ENCODE measurements around the gene OR7G3.

OR7G3 gene

GRCh38 chr19:9109959-9110358 lies 16.8 kb downstream of the OR7G3 start:
- no peak for DNase-seq (ENCODE audit: low read depth in 2 of 2, low spot score in 1 of 2)

- DNase-seq (ENCODE audit: low read depth in 2 of 2, low spot score in 1 of 2), result no peak
Observed at GRCh38 chr19:9107375-9107774, 19.4 kb downstream of the OR7G3 start, which contains the start of gene OR7G2. OR7G2 (minus strand) TSS chr19:9107475; CDS start chr19:9103243, 4,232 bp downstream.

DNA sequence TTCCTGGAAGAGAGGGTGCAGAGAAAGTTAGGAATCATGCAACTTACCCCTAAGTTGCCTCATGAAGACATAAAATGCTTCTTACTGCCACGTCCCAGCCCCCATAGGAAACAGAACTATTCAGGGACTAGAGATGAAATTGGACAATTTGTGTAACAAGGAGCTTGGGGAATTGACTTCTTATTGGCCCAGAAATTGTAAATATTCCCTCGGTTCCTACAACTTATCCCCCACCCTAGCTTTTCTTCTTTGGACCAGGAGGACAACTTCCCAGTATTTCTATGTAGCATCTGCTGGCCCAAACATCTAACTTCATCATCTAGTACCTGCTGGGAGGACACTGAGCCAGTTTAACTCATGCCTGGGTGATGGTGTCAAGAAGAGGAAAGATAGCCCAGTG lies 40.0 kb downstream of the OR7G3 start, which contains the start of gene OR1M1:
Gene OR1M1 (plus strand): TSS at position 301 of the 400 bp plus-strand sequence. CDS start 6,184 bp downstream, outside the sequence.
- DNase-seq (ENCODE audit: low read depth in 2 of 2, low spot score in 1 of 2), result no peak

DNA sequence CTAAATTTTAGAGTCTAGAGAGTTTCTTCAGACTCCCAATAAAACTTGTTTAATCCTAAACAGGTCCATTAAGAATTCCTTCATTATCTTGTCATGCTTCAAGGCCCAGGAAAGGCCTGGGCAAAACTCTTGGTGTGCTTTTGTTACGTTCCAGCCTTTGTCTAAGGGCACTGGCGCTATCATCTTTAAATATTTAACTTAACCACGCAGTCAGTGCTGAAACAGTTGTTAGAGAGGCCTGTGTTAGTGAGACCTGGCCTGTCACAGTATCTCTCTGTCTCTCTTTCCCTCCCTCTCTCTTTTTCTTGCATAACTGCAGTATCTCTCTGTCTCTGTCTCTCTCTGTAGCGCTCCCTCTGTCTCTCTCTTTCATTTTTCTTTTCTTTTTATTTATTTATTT lies 48.1 kb downstream of the OR7G3 start:
- DNase-seq (ENCODE audit: low read depth in 2 of 2, low spot score in 1 of 2), result no peak

DNA sequence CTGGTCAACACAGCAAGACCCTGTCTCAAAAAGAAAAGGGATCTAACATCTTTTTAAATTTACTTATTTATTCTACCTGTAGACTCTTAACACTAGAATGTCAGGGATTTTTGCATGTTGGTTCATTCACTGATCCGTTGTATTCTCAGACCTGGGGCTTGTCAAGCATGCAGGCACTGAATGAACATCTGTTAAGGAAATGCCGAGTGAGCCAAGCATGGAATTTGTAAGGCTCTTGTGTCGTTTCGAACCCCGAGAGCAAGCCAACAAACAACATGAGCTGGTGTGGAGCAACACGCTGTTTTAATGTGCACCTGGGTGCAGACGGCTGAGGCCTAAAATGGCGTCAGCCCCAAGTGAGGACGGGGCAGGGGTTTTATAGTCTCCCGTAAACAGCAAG lies 49.8 kb downstream of the OR7G3 start:
- no peak for DNase-seq (ENCODE audit: low read depth in 2 of 2, low spot score in 1 of 2)

Data from stimulated activated CD8-positive, alpha-beta memory T cell treated with anti-CD3 and anti-CD28 coated beads, Interleukin-4, amount 100 ng/mL, for 1 hour (primary cell).